Activated naive CD8-positive, alpha-beta T cell treated with anti-CD3 and anti-CD28 coated beads, Interleukin-2, amount 50 U/mL, for 16 hours (primary cell): ENCODE results near the gene CALCOCO1.

ENCODE experiments used
- DNase-seq: peaks from one replicate; pipeline ENCODE4 v3.0.0-alpha.2; 2020; ENCODE audit warnings: low read depth, low spot score

The CALCOCO1 gene

GRCh38 chr12:53751336-53752191 lies 24.3 kb upstream of the CALCOCO1 start, which contains the start of gene CISTR:
CISTR (minus strand) TSS chr12:53751979.
- no peak for DNase-seq

GRCh38 chr12:53750812-53751335 lies 23.6 kb upstream of the CALCOCO1 start:
- no peak for DNase-seq

- no peak for DNase-seq
These were observed 22.9 kb upstream of the CALCOCO1 start for GRCh38 chr12:53749986-53750811.

- no peak for DNase-seq
These were observed 21.0 kb upstream of the CALCOCO1 start for GRCh38 chr12:53748072-53748840.

GRCh38 chr12:53747095-53747494 lies 19.8 kb upstream of the CALCOCO1 start:
- no peak for DNase-seq

GRCh38 chr12:53746592-53747092 lies 19.4 kb upstream of the CALCOCO1 start:
- DNase-seq = peak; percentile 72

- no peak for DNase-seq
These were observed 17.5 kb upstream of the CALCOCO1 start for GRCh38 chr12:53744751-53745150.

- no peak for DNase-seq
These were observed 16.8 kb upstream of the CALCOCO1 start for GRCh38 chr12:53744130-53744441.

- DNase-seq = no peak
These were observed 16.2 kb upstream of the CALCOCO1 start for GRCh38 chr12:53743266-53744129.

GRCh38 chr12:53740130-53740491 lies 12.9 kb upstream of the CALCOCO1 start:
- no peak for DNase-seq

- DNase-seq = no peak
These were observed 12.2 kb upstream of the CALCOCO1 start for GRCh38 chr12:53739214-53740129.

- no peak for DNase-seq
These were observed 11.4 kb upstream of the CALCOCO1 start for GRCh38 chr12:53738406-53739213.

- DNase-seq = no peak
These were observed 10.7 kb upstream of the CALCOCO1 start for GRCh38 chr12:53737951-53738405.

GRCh38 chr12:53737093-53737808 lies 10.0 kb upstream of the CALCOCO1 start:
- DNase-seq = no peak

- no peak for DNase-seq
These were observed 9.3 kb upstream of the CALCOCO1 start for GRCh38 chr12:53736592-53736991.

- no peak for DNase-seq
These were observed 8.3 kb upstream of the CALCOCO1 start for GRCh38 chr12:53735556-53735955.

- DNase-seq = no peak
These were observed 7.2 kb upstream of the CALCOCO1 start for GRCh38 chr12:53734425-53734824.

- no peak for DNase-seq
These were observed 6.6 kb upstream of the CALCOCO1 start for GRCh38 chr12:53733807-53734200.
